ENCODE data around the gene KAT14.
A peak's percentile ranks its signal among the peaks of the same experiment; 100 is the strongest.
"Not testable (repeated sequence)": the region's sequence is repeated elsewhere in the genome, so short reads cannot be mapped to it uniquely, and the experiment has no call there.

Gene KAT14

GRCh38 chr20:18137412-18138265, at the start of gene KAT14, which contains the start of gene PET117:
TSS of gene KAT14 (plus strand) at chr20:18137863. CDS start at chr20:18142661, 4,798 bp downstream.
TSS of gene PET117 (plus strand) at chr20:18137863. CDS start at chr20:18137956, 93 bp downstream.
- DNase-seq (ENCODE audit: low read depth) = peak; percentile 80

- DNase-seq (ENCODE audit: low read depth) = not testable (repeated sequence)
Observed at GRCh38 chr20:18088298-18088697, 49.4 kb upstream of the KAT14 start.

DNA sequence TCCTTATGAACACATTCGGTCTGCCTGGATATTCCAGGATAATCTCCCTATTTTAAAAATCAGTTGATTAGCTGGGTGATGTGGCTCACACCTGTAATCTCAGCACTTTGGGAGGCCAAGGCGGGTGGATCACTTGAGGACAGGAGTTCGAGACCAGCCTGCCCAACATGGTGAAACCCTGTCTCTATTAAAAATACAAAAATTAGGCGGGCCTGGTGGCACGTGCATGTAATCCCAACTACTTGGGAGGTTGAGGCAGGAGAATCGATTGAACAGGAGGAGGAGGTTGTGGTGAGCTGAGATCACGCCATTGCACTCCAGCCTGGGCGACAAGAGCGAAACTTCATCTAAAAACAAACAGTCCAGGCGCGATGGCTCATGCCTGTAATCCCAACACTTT, 48.8 kb upstream of the KAT14 start:
- DNase-seq (ENCODE audit: low read depth) = not testable (repeated sequence)

DNA sequence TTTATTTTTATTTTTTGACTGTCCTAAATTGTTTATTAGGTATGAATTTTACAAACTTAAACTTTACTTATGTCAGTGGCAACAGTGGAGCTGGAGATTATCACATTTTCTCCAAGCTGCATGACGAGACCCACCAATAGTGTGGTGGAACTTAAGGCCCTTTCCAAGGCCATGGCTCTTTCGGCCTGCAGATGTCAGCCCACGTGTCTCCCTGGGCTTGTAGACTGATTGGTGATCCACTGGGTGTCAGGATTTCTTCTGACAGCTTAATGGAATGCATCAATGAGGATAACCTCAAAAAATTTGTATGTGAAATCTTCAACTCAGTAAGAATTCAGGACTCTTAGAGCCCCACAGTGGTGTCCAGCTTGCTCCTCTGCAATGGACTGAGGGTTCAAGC, 47.6 kb upstream of the KAT14 start:
- DNase-seq (ENCODE audit: low read depth) = no peak

DNA sequence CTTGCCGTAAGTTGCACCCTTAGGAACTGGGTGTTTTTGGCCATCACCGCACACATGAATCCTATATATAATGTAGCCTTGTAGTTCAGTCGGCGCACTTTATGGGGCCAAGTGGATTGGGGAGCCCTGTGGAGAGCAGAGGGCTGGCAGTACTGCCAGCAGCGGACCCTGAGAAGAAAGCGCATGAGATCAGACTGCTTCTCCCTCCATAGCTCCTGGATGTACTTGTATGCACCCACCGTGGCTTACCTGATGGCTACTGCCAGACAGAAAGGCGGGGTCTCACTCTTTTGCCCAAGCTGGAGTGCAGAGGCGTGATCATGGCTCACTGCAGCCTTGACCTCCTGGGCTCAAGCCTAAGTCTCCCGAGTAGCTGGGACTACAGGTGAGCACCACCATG, 47.2 kb upstream of the KAT14 start:
- no peak for DNase-seq (ENCODE audit: low read depth)

DNA sequence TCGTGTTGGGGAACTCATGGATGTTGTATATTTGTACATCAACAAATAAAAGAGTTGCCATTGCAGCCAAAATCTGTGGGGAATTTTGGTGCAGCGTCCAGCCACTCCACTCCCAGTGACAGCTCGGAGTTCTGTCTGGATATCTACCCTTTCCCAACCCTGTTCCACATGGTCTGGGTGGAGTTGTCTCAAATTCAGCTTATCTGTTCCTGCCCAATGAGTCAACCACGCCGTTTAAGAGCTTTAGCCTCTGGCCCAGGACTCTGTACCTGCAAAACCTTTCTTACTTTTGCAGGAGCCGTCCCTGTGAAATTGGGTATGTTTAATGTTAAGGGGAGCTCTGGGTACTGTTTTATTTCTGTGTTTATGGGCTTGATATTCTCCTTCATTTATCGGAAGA, 46.0 kb upstream of the KAT14 start:
- DNase-seq (ENCODE audit: low read depth) = no peak

DNA sequence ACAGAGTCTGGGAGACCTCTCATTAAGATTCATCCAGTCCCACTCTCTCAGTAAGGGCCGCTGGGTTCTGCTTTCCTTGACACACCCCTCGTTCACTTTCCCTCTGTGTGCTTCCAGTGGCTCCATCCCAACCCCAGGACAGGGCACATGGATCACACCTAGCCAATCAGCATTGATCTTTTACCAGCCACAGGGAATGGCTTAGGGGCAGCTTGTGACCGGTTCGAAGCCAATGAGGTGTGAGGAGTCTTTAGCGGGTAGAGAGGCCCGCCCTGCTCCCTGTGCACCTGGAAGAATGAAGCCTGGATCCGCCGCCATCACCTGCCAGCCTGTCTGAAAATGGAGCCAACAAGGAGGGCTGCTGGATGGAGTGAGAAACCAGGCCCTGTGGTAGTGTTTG, 44.8 kb upstream of the KAT14 start:
- no peak for DNase-seq (ENCODE audit: low read depth)

GRCh38 chr20:18093388-18093787, 44.3 kb upstream of the KAT14 start:
- DNase-seq (ENCODE audit: low read depth) = no peak

DNA sequence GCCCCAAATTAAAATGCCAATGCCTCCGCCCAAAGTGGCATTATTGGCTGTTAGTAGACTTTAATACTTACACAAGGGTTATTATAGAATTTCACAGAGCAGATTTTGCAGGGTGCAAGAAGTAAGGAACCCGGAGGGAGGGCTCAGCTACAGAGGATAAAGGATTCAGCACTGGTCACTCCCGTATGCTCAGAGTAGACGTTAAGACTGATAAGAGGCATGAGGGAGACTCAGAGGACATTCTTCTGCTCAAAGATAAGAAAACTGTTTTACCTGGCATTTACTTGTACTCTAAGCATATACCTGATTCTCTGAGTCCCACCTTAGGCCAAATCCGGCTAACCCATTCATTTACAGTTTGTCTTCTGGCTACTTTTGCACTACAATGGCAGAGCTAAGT, 43.5 kb upstream of the KAT14 start:
- no peak for DNase-seq (ENCODE audit: low read depth)

GRCh38 chr20:18100569-18100968, 37.1 kb upstream of the KAT14 start:
- DNase-seq (ENCODE audit: low read depth) = not testable (repeated sequence)

DNA sequence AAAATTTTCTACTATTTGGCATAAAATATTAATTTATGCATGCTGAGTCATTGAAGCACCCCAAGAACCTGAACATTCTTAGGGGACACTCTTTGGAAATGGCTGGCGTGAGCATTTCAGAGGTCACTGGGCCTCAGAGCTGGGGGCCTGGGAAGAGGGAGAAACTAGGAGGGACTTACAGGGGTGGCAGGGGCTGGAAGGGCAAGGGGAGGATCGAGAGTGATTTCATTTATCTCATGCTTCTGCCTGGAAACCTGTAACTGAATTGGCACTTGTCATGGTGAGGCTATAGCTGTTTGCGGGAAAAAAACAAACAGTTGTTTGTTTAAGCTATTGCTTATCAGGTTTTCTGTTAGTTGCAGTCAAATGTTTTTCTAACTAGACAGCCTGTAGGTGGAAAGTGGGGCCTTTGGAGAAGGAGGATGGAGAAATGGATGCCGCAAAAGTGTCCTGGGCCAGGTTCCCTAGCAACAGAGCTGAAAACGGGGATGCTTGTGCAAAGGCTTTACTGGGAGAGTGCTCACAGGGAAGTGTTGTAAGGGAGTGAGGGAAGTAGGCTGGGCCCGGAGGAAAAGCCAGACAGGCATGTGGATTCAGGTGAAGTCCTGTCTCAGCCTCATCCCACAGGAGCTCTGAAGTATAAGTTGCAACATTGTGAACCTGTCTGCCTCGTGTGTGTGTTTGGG, 36.4 kb upstream of the KAT14 start:
- no peak for DNase-seq (ENCODE audit: low read depth)

DNA sequence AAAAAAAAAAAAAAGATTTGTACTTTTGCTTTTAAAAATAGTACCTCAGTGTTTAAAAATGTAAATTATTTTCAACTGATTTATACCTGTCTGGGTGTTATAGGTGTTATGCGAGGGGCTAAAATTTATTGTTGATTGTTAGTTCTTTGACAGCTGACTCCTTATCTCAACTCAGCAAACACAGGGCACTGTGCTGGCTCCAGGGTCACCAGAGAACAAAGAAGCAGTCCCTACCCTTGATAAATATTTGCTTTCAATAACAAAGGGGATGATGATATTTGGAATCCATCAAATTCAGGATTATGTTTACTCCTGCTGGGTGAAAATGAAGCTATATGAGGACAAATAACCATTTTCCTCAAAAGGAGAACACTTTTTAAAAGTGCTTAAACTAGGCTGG, 34.2 kb upstream of the KAT14 start:
- DNase-seq (ENCODE audit: low read depth) = no peak

- DNase-seq (ENCODE audit: low read depth) = no peak
Observed at GRCh38 chr20:18108326-18108725, 29.3 kb upstream of the KAT14 start.

- DNase-seq (ENCODE audit: low read depth) = not testable (repeated sequence)
Observed at GRCh38 chr20:18128574-18128973, 9.1 kb upstream of the KAT14 start.

DNA sequence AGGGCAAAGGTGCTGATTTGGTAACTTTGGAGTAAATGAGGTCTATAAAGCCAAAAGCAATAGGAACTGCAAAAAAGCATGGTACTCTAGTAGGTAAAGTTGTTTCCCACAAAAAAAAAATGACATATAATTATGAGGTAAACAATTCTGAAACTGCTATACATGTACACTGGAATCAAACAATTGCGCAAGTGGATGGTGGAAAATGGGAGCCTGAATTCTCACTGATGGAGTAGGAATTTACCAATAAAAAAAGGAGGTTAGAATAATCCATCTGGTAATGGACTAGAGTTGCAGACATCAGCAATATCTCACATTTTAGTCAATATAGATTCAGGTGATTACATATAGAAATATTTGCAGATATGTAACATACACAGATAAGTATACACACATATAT, 5.0 kb upstream of the KAT14 start:
- no peak for DNase-seq (ENCODE audit: low read depth)

GRCh38 chr20:18133962-18134361, 3.7 kb upstream of the KAT14 start:
- no peak for DNase-seq (ENCODE audit: low read depth)

DNA sequence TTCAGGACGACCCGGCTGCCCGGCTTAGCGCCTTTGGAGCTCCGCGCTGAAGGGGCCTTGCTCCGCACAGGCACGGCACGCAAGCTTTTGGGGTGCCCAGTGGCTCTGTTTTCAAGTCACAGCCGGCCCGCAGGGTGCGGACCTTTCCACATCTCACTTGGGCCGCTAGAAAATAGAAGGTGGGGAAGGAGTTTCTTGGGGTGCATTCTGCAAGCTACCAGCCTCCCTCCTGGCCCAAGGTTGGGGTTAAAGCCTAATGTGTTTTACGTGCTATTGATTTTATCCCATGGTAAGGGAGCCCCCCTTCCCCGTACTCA, 561 bp downstream of the KAT14 start:
- no peak for DNase-seq (ENCODE audit: low read depth)

GRCh38 chr20:18138639-18139583, 1.2 kb downstream of the KAT14 start:
- DNase-seq (ENCODE audit: low read depth) = no peak

DNA sequence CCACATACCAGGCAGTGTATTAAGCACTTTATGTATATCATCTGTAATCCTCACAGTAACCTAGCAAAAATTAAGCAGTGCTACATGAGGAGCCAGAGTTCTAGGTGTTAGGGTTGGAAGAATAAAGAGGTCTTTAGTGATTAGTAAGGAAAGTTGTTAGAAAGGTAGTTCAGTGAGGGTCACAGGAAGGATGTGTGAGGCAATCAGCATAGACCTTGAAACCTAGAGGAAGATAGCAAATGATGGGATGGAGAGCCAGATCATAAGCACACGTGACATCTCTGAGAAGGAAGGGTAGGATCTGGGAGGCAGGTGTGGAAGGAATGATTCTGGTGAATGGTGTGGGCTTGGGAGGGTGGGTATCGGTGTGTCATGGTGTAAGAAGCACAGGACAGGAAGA, 2.2 kb downstream of the KAT14 start:
- no peak for DNase-seq (ENCODE audit: low read depth)

- no peak for DNase-seq (ENCODE audit: low read depth)
Observed at GRCh38 chr20:18144541-18145099, 7.0 kb downstream of the KAT14 start.

DNA sequence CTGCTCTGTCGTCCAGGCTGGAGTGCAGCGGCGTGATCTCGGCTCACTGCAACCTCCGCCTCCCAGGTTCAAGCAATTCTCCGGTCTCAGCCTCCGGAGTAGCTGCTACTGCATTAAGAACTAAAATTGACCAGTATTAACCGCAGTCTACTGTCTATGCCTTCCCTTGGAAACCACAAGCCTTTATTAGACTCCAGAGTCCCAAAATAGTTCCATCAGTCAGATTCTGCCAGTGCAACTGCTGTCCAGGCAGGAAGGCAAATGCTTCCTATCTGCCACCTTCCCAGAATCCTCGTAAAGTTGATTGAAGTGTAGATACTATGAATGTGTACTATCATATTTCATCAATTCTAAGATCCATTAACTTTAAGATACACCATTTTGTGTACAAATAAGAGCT, 16.7 kb downstream of the KAT14 start:
- no peak for DNase-seq (ENCODE audit: low read depth)

GRCh38 chr20:18156045-18156444, 18.4 kb downstream of the KAT14 start:
- DNase-seq (ENCODE audit: low read depth) = no peak
